Measurements from ENCODE around the gene BCAR3.

DNA sequence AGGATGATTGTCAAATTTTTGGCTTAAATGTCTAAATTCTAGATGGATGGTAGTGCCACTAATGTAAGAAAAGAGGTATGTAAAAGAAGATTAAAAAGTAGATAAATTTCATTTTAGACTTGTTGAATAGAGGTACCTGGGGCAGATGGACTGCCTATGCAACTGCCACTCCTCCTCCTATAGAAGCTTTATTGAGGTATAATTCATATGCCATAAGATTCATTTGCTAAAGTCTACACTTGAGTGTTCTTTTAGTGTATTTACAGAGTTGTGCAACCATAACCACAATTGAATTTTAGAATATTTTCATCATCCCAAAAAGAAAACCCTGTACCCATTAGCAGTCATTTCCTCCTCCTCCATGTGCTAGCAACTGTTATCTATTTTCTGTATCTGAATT, 163.1 kb downstream of the BCAR3 start:
- TF ChIP-seq EZH2 (IDR thresholded peaks at IDR 0.05; ENCODE audit: borderline replicate concordance, low read length) = no peak
- TF ChIP-seq, protein P1, sequence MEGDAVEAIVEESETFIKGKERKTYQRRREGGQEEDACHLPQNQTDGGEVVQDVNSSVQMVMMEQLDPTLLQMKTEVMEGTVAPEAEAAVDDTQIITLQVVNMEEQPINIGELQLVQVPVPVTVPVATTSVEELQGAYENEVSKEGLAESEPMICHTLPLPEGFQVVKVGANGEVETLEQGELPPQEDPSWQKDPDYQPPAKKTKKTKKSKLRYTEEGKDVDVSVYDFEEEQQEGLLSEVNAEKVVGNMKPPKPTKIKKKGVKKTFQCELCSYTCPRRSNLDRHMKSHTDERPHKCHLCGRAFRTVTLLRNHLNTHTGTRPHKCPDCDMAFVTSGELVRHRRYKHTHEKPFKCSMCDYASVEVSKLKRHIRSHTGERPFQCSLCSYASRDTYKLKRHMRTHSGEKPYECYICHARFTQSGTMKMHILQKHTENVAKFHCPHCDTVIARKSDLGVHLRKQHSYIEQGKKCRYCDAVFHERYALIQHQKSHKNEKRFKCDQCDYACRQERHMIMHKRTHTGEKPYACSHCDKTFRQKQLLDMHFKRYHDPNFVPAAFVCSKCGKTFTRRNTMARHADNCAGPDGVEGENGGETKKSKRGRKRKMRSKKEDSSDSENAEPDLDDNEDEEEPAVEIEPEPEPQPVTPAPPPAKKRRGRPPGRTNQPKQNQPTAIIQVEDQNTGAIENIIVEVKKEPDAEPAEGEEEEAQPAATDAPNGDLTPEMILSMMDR (conservative IDR thresholded peaks at IDR 0.05 in 1 of 2, IDR thresholded peaks at IDR 0.05 in 1 of 2; ENCODE audit: extremely low read depth in 1 of 2, insufficient read depth in 1 of 2, low read depth in 1 of 2, low read length in 2 of 2) = no peak

Data from mammary epithelial cell (primary cell).